Mesothelial cell of epicardium (in vitro differentiated cells): Measurements from ENCODE around the gene C9orf85. TPM values are rescaled to one million over a fixed set of nuclear protein-coding genes. Genes with fewer than 3 reads are reported as not detected.
A peak's percentile ranks its signal among the peaks of the same experiment; 100 is the strongest.

ENCODE experiments used
- DNase-seq, 2 experiments: peaks; one replicate each; pipeline ENCODE4 v3.0.0; 2021; ENCODE audit warnings: low spot score in 2 of 2; ENCODE audit not compliant: unreplicated experiment in 2 of 2
- H3K27ac Mint-ChIP-seq: 2 replicates; pipeline ENCODE4 v1.8.0; 2021; ENCODE audit warnings: mixed read lengths
- H3K27me3 Mint-ChIP-seq: 2 replicates; pipeline ENCODE4 v1.8.0; 2021; ENCODE audit warnings: low read depth, mixed read lengths
- H3K36me3 Mint-ChIP-seq: 2 replicates; pipeline ENCODE4 v1.8.0; 2021; ENCODE audit warnings: mixed read lengths
- H3K4me1 Mint-ChIP-seq: 2 replicates; pipeline ENCODE4 v1.8.0; 2021; ENCODE audit warnings: mixed read lengths
- H3K4me3 Mint-ChIP-seq: 2 replicates; pipeline ENCODE4 v1.8.0; 2021; ENCODE audit warnings: mild to moderate bottlenecking, moderate library complexity, mixed read lengths
- H3K9me3 Mint-ChIP-seq: 2 replicates; pipeline ENCODE4 v1.8.0; 2021; ENCODE audit warnings: mixed read lengths
- CTCF ChIP-seq: fragments of 200-600 bp; sonication (generic); IDR thresholded peaks from one replicate; pipeline ENCODE4 v1.5.0; 2021; ENCODE audit warnings: antibody characterized with exemption; ENCODE audit not compliant: unreplicated experiment
- total RNA-seq: library from RNA; stranded (reverse); gene quantifications from 3 replicates; pipeline ENCODE4 v1.2.1, GENCODE V29; 2021

C9orf85 gene
- total RNA-seq, 1 donor from 2014 or later: 15.2 TPM

GRCh38 chr9:71886541-71886940, 24.9 kb upstream of the C9orf85 start:
- Mint-ChIP-seq H3K27ac (no peak overlapping the region), H3K36me3 (peaks cover 27% of the 10 kb centered on the region), H3K4me3 (no peak overlapping the region), H3K27me3 (no peaks in the 10 kb centered on the region), H3K9me3 (peaks cover 22% of the 10 kb centered on the region), H3K4me1 (peaks cover 6% of the 10 kb centered on the region)
- DNase-seq: no peak
- TF ChIP-seq CTCF: no peak

- TF ChIP-seq CTCF: no peak
- H3K27me3 Mint-ChIP-seq: no peaks in the 10 kb centered on the region
Measured at GRCh38 chr9:71887362-71887761, 24.1 kb upstream of the C9orf85 start.

GRCh38 chr9:71890042-71890679, 21.3 kb upstream of the C9orf85 start:
- H3K27ac Mint-ChIP-seq: no peak overlapping the region
- H3K27me3 Mint-ChIP-seq: no peaks in the 10 kb centered on the region
- DNase-seq: no peak
- no peak overlapping the region for H3K4me3 Mint-ChIP-seq
- peaks cover 2% of the 10 kb centered on the region for H3K36me3 Mint-ChIP-seq
- TF ChIP-seq CTCF: no peak
- H3K4me1 Mint-ChIP-seq: peaks cover 8% of the 10 kb centered on the region
- peaks cover 6% of the 10 kb centered on the region for H3K9me3 Mint-ChIP-seq

More at GRCh38 chr9:71887362-71887761, 24.1 kb upstream of the C9orf85 start:
- Mint-ChIP-seq H3K4me1 (peaks cover 7% of the 10 kb centered on the region), H3K9me3 (peaks cover 17% of the 10 kb centered on the region), H3K4me3 (no peak overlapping the region), H3K36me3 (peaks cover 21% of the 10 kb centered on the region), H3K27ac (no peak overlapping the region)
- no peak for DNase-seq

- H3K4me3 Mint-ChIP-seq: no peak overlapping the region
- DNase-seq: no peak
- no peaks in the 10 kb centered on the region for H3K27me3 Mint-ChIP-seq
- peaks cover 20% of the 10 kb centered on the region for H3K4me1 Mint-ChIP-seq
- peaks cover 2% of the 10 kb centered on the region for H3K36me3 Mint-ChIP-seq
- TF ChIP-seq CTCF: no peak
- H3K9me3 Mint-ChIP-seq: peaks cover 6% of the 10 kb centered on the region
- H3K27ac Mint-ChIP-seq: peak overlapping the region; percentile 11
Measured at GRCh38 chr9:71891557-71892189, 19.8 kb upstream of the C9orf85 start.

- no peak for DNase-seq
Measured at GRCh38 chr9:71895117-71895516, 16.3 kb upstream of the C9orf85 start.

More at GRCh38 chr9:71895117-71895516, 16.3 kb upstream of the C9orf85 start:
- Mint-ChIP-seq H3K36me3 (peaks cover 4% of the 10 kb centered on the region), H3K4me1 (peaks cover 34% of the 10 kb centered on the region), H3K9me3 (peaks cover 6% of the 10 kb centered on the region), H3K4me3 (no peak overlapping the region), H3K27ac (peak overlapping the region; percentile 49), H3K27me3 (no peaks in the 10 kb centered on the region)
- TF ChIP-seq CTCF: no peak
